Vein endothelial cell (primary cell): Measurements from ENCODE around the gene LTC4S. TPM values are rescaled to one million over a fixed set of nuclear protein-coding genes. Genes with fewer than 3 reads are reported as not detected.

ENCODE experiments used
- small RNA-seq: library from RNA; depleted of rRNA; stranded (forward); fragments of <200 nt; gene quantifications from one replicate; pipeline ENCODE3, GENCODE V24; 2012
- total RNA-seq: library from RNA; depleted of rRNA; stranded (reverse); fragments of >200 nt; gene quantifications from 2 replicates; pipeline ENCODE4 v1.2.3, GENCODE V29; 2012

Gene LTC4S
- total RNA-seq = 0.57 and 1.3 TPM in 2 replicates

GRCh38 chr5:179793468-179794139 lies at the start of gene LTC4S:
Gene LTC4S, plus strand, starts transcription at chr5:179793986. Its CDS starts 95 bp downstream, at chr5:179794081.

DNA sequence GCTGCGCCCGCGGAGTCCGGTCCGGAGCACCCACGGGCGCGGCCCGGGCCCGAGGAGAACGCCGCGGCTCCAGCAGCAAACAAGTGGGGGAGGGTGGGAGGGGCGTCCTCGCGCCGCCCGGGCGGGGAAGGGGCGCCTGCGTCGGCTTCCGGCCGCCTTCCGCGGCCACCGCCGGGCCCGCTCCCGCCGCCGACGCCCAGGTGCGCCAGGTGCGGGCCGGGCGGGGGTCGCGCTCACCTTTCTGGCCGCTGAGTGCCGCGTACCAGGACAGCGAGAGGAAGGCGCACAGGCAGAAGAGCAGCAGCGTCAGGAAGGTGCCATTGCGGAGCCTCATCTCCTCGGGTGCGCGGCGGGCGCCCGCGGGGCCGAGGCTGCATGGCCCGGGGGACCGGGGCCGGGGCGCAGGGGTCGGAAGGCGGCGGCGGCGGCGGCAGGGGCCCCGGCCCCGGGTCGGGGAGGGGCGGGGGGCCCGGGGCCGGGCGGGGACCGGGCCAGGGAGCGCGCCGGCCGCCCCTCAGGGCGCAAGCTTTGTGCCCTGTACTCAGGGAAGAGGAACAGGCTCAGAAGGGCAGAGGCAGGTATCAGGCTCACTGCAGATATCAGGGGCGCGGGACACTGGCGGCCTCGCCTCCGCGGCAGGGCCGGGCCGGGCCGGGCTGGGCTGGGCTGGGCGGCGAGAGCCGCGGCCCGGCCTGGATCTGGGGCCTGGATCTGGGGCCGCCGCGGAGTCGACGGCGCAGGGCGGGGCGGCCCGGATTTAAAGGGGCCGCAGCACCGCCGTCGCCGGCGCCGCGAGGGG lies 12.7 kb downstream of the LTC4S start, which contains the start of gene MGAT4B:
Gene MGAT4B (minus strand): TSS at position 617 of the 799 bp plus-strand sequence. CDS start 283 bp downstream, at position 334.

GRCh38 chr5:179820483-179821297 lies 26.9 kb downstream of the LTC4S start, which contains the start of gene SQSTM1:
Gene SQSTM1, plus strand, starts transcription at chr5:179820905. Its CDS starts 32 bp downstream, at chr5:179820937.

Small RNA genes lying within 50 kb of the gene (small RNA-seq; reads per million reads assigned to genes)
- 0.40 reads per million, percentile 21 among the genes with 10 or more reads in this experiment for gene MIR1229

Other genes starting within 250 kb of the LTC4S start
- 36.7 and 44.1 TPM in 2 replicates for gene RUFY1, start 243.4 kb upstream of the LTC4S start, total RNA-seq
- 442 and 529 TPM in 2 replicates for gene HNRNPH1, start 170.3 kb upstream of the LTC4S start, total RNA-seq
- gene CBY3, start 113.0 kb upstream of the LTC4S start, total RNA-seq = not detected in 2 replicates
- gene CANX, start 95.0 kb upstream of the LTC4S start, total RNA-seq = 651 and 801 TPM in 2 replicates
- gene MAML1, start 61.2 kb upstream of the LTC4S start, total RNA-seq = 14.7 and 15.2 TPM in 2 replicates
- 167 and 174 TPM in 2 replicates for gene MGAT4B, start 12.9 kb downstream of the LTC4S start, total RNA-seq
- 470 and 485 TPM in 2 replicates for gene SQSTM1, start 26.9 kb downstream of the LTC4S start, total RNA-seq
- gene MRNIP, start 64.8 kb downstream of the LTC4S start, total RNA-seq = 7.5 and 12.1 TPM in 2 replicates
- 94.7 and 101 TPM in 2 replicates for gene TBC1D9B, start 113.9 kb downstream of the LTC4S start, total RNA-seq